Heart left ventricle (tissue), 13 donors: ENCODE data around the gene OSGEP.

ENCODE experiments used
- POLR2A ChIP-seq, 2 donors: fragments of 450-650 bp; IDR thresholded peaks; one replicate each; pipeline ENCODE4 v1.6.1; 2017; ENCODE audit warnings: antibody characterized with exemption in 2 of 2, mild to moderate bottlenecking in 2 of 2, moderate library complexity in 2 of 2
- TF ChIP-seq, protein P1 (sequence below), 12 donors: fragments of 200-600 bp; sonication (generic) in 4 of 12; IDR thresholded peaks; one replicate each; pipeline versions ENCODE4 v1.5.0 to v1.8.0; 2018 to 2022; ENCODE audit warnings: antibody characterized with exemption in 12 of 12, mild to moderate bottlenecking in 5 of 12
- donor health status: ischemic (EF 13 %, LVEDD 7.1; RV severe dilation, severe dysfunction).
- donor health status: DM: no; HTN: yes; CAD: no.
- donor health status: DM: no; HTN: no; CAD: no.
- donor health status: ischemic (EF 25% LVEDD 6.9; RV normal size, moderate dysfunction).
- donor health status: ischemic (EF 25% LVEDD 5.7; RV mildly dilated, moderate dysfunction).
- donor health status: ischemic (EF 35%, LVEDD 5.7; RV mildly dilated, moderate dysfunction).
- donor health status: nonischemic (EF 11% LVEDD 7.7; RV severe dilation, severe dysfunction).
- donor health status: DM: yes; HTN: yes; CAD: no.
- donor health status: PGD.
- donor health status: ischemic (EF 29% LVEDD 5.4; RV normal size, mild dysfunction).
- donor health status: nonischemic (EF 23%, LVEDD 6.1; RV moderate dilation, normal function).

DNA sequence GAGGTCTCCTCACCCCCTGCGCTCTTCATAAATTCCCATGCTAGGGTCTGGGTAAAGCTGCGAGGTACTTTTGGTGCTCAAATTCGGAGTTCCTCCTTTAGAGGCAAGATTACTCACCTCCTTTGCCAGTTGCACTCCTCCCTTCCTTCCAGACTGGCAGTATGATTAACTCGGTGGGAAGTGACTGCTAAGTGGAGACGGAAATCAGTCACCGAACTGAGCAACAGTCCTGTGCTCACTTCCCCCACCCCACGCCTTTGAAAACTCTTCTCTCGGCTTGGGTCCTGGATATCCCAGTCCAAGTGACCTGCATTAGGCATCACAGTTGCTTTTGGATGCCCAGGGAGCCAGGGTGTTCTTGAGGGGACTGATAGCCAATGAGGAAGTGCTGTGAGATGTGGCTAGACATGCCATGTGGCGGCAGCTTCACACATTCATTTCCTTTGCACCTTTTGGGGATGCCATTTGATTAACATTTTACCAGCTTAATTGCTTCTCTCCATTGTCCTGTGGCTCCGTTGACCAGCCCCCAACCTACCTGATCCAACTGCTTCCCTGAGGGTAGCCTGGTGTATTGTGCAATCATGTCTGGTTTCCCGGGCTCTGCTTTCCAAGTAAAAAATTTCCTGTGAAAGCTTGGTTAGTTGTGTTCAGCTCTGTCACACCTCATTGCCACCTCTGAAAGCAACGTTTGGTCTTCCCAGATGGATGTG is 15.4 kb upstream of the OSGEP start:
- TF ChIP-seq POLR2A (IDR thresholded peaks at IDR 0.05): no peak
- TF ChIP-seq, protein P1, sequence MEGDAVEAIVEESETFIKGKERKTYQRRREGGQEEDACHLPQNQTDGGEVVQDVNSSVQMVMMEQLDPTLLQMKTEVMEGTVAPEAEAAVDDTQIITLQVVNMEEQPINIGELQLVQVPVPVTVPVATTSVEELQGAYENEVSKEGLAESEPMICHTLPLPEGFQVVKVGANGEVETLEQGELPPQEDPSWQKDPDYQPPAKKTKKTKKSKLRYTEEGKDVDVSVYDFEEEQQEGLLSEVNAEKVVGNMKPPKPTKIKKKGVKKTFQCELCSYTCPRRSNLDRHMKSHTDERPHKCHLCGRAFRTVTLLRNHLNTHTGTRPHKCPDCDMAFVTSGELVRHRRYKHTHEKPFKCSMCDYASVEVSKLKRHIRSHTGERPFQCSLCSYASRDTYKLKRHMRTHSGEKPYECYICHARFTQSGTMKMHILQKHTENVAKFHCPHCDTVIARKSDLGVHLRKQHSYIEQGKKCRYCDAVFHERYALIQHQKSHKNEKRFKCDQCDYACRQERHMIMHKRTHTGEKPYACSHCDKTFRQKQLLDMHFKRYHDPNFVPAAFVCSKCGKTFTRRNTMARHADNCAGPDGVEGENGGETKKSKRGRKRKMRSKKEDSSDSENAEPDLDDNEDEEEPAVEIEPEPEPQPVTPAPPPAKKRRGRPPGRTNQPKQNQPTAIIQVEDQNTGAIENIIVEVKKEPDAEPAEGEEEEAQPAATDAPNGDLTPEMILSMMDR (IDR thresholded peaks at IDR 0.05): no peak
